Osteoblast (primary cell): ENCODE measurements around the gene IFT172. TPM values are rescaled to one million over a fixed set of nuclear protein-coding genes. Genes with fewer than 3 reads are reported as not detected.

Source experiments
- DNase-seq: peaks from one replicate; pipeline ENCODE4 v3.0.0; 2011; ENCODE audit warnings: low spot score, mixed read lengths; ENCODE audit not compliant: insufficient read length; ENCODE audit errors: missing footprints
- H2AFZ ChIP-seq: 2 replicates; pipeline ENCODE4 v1.6.0; 2011; ENCODE audit warnings: mild to moderate bottlenecking, low read length
- H3K27ac ChIP-seq: 2 replicates; pipeline ENCODE4 v1.5.1; 2011; ENCODE audit warnings: mild to moderate bottlenecking, low read depth, low read length, moderate library complexity
- H3K27me3 ChIP-seq: 2 replicates; pipeline ENCODE4 v1.6.0; 2012; ENCODE audit warnings: mild to moderate bottlenecking, control low read depth, inconsistent platforms, low read length, moderate library complexity; ENCODE audit not compliant: insufficient read depth
- H3K36me3 ChIP-seq: 2 replicates; pipeline ENCODE4 v1.5.1; 2011; ENCODE audit warnings: mild to moderate bottlenecking, low read length, control low read depth, moderate library complexity; ENCODE audit not compliant: insufficient read depth
- H3K4me1 ChIP-seq: 2 replicates; pipeline ENCODE4 v1.5.1; 2011; ENCODE audit warnings: mild to moderate bottlenecking, low read length, control low read depth, moderate library complexity; ENCODE audit not compliant: insufficient read depth
- H3K4me2 ChIP-seq: 2 replicates; pipeline ENCODE4 v1.6.0; 2011; ENCODE audit warnings: mild to moderate bottlenecking, low read length; ENCODE audit not compliant: insufficient read depth
- H3K4me3 ChIP-seq: fragments of 200-600 bp; sonication (generic); 3 replicates; pipeline ENCODE4 v1.5.1; 2012; ENCODE audit warnings: mild to moderate bottlenecking, low read length, inconsistent platforms; ENCODE audit not compliant: insufficient read depth
- H3K79me2 ChIP-seq: 2 replicates; pipeline ENCODE4 v1.6.0; 2012; ENCODE audit warnings: mild to moderate bottlenecking, low read length, control low read depth, inconsistent platforms; ENCODE audit not compliant: insufficient read depth
- H3K9me3 ChIP-seq: 2 replicates; pipeline ENCODE4 v1.5.1; 2011; ENCODE audit warnings: low read depth, low read length, control low read depth
- H4K20me1 ChIP-seq: 2 replicates; pipeline ENCODE4 v1.6.0; 2012; ENCODE audit warnings: mild to moderate bottlenecking, low read length, control low read depth; ENCODE audit not compliant: insufficient read depth
- total RNA-seq: library from RNA; depleted of rRNA; stranded (reverse); fragments of >200 nt; gene quantifications from 2 replicates; pipeline ENCODE4 v1.2.3, GENCODE V29; 2012
- TF ChIP-seq, protein P1 (sequence below): IDR thresholded peaks from 2 replicates; pipeline ENCODE4 v1.5.1; 2011; ENCODE audit warnings: mild to moderate bottlenecking, low read depth, low read length, moderate library complexity; ENCODE audit errors: extremely low read depth

IFT172 gene
- total RNA-seq, 1 donor, result 35.5 TPM

GRCh38 chr2:27441226-27441926 is 48.2 kb downstream of the IFT172 start:
- no peaks in the 10 kb centered on the region for H3K27me3 ChIP-seq
- H3K4me1 ChIP-seq, result no peaks in the 10 kb centered on the region
- no peak overlapping the region for H2AFZ ChIP-seq
- TF ChIP-seq, protein P1, sequence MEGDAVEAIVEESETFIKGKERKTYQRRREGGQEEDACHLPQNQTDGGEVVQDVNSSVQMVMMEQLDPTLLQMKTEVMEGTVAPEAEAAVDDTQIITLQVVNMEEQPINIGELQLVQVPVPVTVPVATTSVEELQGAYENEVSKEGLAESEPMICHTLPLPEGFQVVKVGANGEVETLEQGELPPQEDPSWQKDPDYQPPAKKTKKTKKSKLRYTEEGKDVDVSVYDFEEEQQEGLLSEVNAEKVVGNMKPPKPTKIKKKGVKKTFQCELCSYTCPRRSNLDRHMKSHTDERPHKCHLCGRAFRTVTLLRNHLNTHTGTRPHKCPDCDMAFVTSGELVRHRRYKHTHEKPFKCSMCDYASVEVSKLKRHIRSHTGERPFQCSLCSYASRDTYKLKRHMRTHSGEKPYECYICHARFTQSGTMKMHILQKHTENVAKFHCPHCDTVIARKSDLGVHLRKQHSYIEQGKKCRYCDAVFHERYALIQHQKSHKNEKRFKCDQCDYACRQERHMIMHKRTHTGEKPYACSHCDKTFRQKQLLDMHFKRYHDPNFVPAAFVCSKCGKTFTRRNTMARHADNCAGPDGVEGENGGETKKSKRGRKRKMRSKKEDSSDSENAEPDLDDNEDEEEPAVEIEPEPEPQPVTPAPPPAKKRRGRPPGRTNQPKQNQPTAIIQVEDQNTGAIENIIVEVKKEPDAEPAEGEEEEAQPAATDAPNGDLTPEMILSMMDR, result no peak
- H3K4me2 ChIP-seq, result no peak overlapping the region
- no peaks in the 10 kb centered on the region for H3K79me2 ChIP-seq
- no peaks in the 10 kb centered on the region for H4K20me1 ChIP-seq
- H3K27ac ChIP-seq, result no peak overlapping the region
- peaks cover 62% of the 10 kb centered on the region for H3K36me3 ChIP-seq
- H3K4me3 ChIP-seq, result no peak overlapping the region
- DNase-seq, result no peak
- H3K9me3 ChIP-seq, result no peaks in the 10 kb centered on the region

DNA sequence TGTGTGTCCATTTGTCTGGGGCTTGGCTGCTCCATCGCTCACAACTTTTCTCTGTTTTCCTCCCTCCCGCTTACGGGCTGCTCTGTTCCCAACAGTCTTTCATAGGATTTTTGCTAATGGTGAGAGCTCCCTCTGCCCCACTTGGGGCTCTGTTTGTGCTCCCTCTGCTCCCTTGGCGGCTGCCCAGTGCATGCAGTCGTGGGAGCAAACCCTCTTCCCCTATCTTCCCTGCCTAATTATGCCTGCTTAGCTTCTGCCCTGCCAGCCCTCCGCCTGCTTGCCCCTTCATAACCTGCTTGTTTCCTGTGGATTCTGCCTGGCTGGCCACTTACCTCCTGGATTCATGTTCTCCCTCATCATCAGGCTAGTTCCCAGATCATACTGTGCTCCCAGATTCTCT is 53.9 kb downstream of the IFT172 start:
- Histone ChIP-seq H3K36me3 (peaks cover 70% of the 10 kb centered on the region), H3K27me3 (no peaks in the 10 kb centered on the region), H3K9me3 (no peaks in the 10 kb centered on the region), H3K4me2 (no peak overlapping the region), H3K79me2 (peaks cover 46% of the 10 kb centered on the region), H3K27ac (no peak overlapping the region), H4K20me1 (peaks cover 28% of the 10 kb centered on the region), H3K4me1 (peaks cover 6% of the 10 kb centered on the region), H3K4me3 (no peak overlapping the region), H2AFZ (no peak overlapping the region)
- no peak for DNase-seq
- TF ChIP-seq, protein P1, result no peak

- Histone ChIP-seq H3K4me1 (peaks cover 22% of the 10 kb centered on the region), H3K27ac (peak overlapping the region; percentile 59), H4K20me1 (peaks cover 44% of the 10 kb centered on the region), H3K4me3 (no peak overlapping the region), H2AFZ (no peak overlapping the region), H3K79me2 (peaks cover 62% of the 10 kb centered on the region), H3K36me3 (peaks cover 39% of the 10 kb centered on the region), H3K9me3 (no peaks in the 10 kb centered on the region), H3K4me2 (no peak overlapping the region), H3K27me3 (no peaks in the 10 kb centered on the region)
- DNase-seq, result peak; percentile 82
- TF ChIP-seq, protein P1, result no peak
These were observed 58.1 kb downstream of the IFT172 start for GRCh38 chr2:27431395-27431794.

DNA sequence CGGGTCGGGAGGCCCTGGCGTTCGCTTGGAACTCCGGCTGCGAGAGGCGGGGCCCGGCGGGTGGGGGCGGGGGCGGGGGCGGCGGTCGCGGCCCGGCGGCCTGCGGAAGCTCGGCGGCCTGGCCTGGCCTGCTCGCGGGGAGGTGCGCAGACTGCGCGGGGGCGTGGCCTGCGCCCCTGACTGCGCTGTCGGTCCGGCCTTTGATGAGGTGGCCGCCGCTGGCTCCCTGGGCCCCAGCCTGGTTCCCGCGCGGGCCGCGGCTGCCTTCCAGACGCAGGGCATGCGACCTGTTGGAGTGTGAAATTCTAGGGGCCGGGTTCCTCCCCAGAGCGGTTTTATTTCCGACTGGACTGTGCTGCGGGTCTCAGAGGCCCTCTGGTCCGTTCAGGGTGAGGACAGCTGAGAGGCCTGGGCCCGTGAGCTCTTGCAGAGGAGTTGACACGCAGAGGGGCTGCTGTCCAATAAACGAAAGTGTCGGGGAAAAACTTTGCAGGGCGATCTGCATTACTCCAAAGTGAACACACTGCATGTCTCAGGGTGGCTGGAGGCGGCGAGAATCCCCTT is 60.5 kb downstream of the IFT172 start:
- Histone ChIP-seq H3K4me3 (peak overlapping the region; percentile 95), H4K20me1 (peaks cover 44% of the 10 kb centered on the region), H3K27me3 (no peaks in the 10 kb centered on the region), H3K4me1 (peaks cover 22% of the 10 kb centered on the region), H3K9me3 (no peaks in the 10 kb centered on the region), H3K36me3 (peaks cover 16% of the 10 kb centered on the region), H3K79me2 (peaks cover 50% of the 10 kb centered on the region), H2AFZ (peak overlapping the region; percentile 78), H3K27ac (peak overlapping the region; percentile 88), H3K4me2 (peak overlapping the region; percentile 97)
- DNase-seq, result peak; percentile 96
- TF ChIP-seq, protein P1, result no peak
